Measurements from ENCODE around the gene CANX. TPM values are rescaled to one million over a fixed set of nuclear protein-coding genes. Genes with fewer than 3 reads are reported as not detected.

Gene CANX
- polyA plus RNA-seq, 2 of the 4 experiments (the other 2 are of a cell fraction): 433 to 1,000 TPM

DNA sequence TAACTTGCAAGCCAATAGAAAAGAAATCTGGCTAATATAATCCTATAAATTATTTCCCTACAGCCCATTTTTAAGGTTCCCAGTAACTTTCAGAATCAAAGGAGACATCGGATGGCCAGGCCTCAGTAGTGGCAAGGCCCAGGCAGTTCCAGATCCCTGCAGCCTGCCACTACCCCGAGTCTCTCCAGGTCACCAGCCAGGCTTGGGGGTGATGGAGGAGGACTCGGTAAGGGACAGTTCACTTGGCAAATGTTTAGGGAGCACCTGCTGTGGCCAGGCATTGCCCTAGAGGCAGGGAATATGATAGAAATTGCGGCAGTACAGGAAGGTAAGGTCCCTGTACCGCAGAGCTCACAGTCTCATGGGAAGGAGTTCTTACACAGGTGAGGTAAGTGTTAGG is 79.8 kb downstream of the CANX start:
- H3K4me2 ChIP-seq: no peak overlapping the region
- H3K9me3 ChIP-seq: no peaks in the 10 kb centered on the region
- no peak overlapping the region for H3K4me3 ChIP-seq
- TF ChIP-seq KDM1A (IDR thresholded peaks at IDR 0.05; ENCODE audit: low read depth): no peak
- no peak for TF ChIP-seq HOXA7 (CRISPR knock-in tag; IDR thresholded peaks at IDR 0.05)
- TF ChIP-seq ZC3H11A (IDR thresholded peaks at IDR 0.05): no peak
- 86% methylated on average over 5 of the region's 5 CpGs for WGBS (ENCODE audit: missing lambda C conversion rate)
- no peaks in the 10 kb centered on the region for H3K4me1 ChIP-seq
- FAIRE-seq (no peak), ATAC-seq (no peak), DNase-seq (ENCODE audit: low read depth in 1 of 2, low spot score in 1 of 2) (no peak)
- POLR2A ChIA-PET: no interaction called here
- CTCF ChIA-PET: interaction anchor here (1.7 to 9.3 kb wide), 3 partner anchors 15 to 23 kb away, joined by 9 to 68 read pairs (median 24); partner anchors contain the start of gene LTC4S
- H3K27ac ChIP-seq: no peak overlapping the region

DNA sequence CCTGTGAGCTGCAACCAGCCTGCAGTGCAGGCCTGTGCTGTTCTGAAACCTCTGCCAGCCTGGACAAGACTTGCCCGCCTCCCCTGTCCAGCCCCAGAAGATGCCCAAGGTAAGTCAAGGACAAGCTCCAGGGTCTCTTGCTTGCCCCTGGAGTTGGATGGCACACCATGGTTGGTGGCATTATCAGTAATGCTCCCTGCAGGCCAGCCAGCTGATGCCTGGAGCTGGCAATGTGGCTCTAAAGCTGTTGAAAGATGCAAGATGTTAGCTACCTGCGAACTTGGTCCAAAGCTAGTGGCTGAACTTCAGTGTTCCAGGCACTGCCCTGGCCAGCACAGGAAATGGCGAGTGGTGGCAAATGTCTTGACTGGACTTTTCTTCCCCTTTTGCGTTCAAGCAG is 81.1 kb downstream of the CANX start:
- no peaks in the 10 kb centered on the region for H3K4me1 ChIP-seq
- H3K4me3 ChIP-seq: no peak overlapping the region
- ATAC-seq: no peak
- H3K9me3 ChIP-seq: no peaks in the 10 kb centered on the region
- no peak for FAIRE-seq
- no peak overlapping the region for H3K4me2 ChIP-seq
- CTCF ChIA-PET: interaction anchor here (1.6 to 9.3 kb wide), 4 partner anchors 11 to 22 kb away, joined by 8 to 68 read pairs (median 16); partner anchors contain the start of gene LTC4S
- POLR2A ChIA-PET: no interaction called here
- H3K27ac ChIP-seq: no peak overlapping the region
- WGBS (ENCODE audit: missing lambda C conversion rate): 98% methylated on average over 4 of the region's 4 CpGs
- DNase-seq (ENCODE audit: low read depth in 1 of 2, low spot score in 1 of 2): no peak
- TF ChIP-seq SMC3 (IDR thresholded peaks at IDR 0.05) (no peak), EP300 (IDR thresholded peaks at IDR 0.05) (no peak), EHF (CRISPR knock-in tag; IDR thresholded peaks at IDR 0.05) (no peak), CHD4 (IDR thresholded peaks at IDR 0.05; ENCODE audit: borderline replicate concordance) (no peak), RCOR1 (IDR thresholded peaks at IDR 0.05; ENCODE audit: low read depth, low read length) (no peak), ESRRA (IDR thresholded peaks at IDR 0.05; ENCODE audit: borderline replicate concordance, low read length) (no peak), SREBF2 (IDR thresholded peaks at IDR 0.05) (no peak), EHMT2 (IDR thresholded peaks at IDR 0.05; ENCODE audit: low read depth) (no peak), ZFP36 (IDR thresholded peaks at IDR 0.05; ENCODE audit: borderline replicate concordance, partially characterized antibody) (no peak), E2F6 (IDR thresholded peaks at IDR 0.05; ENCODE audit: borderline replicate concordance, low read depth) (no peak), ZSCAN20 (CRISPR knock-in tag; IDR thresholded peaks at IDR 0.05) (no peak), MAFK (IDR thresholded peaks at IDR 0.05; ENCODE audit: partially characterized antibody) (no peak), RFX5 (IDR thresholded peaks at IDR 0.05) (no peak), TFCP2L1 (CRISPR knock-in tag; IDR thresholded peaks at IDR 0.05) (no peak), NFE2L2 (conservative IDR thresholded peaks at IDR 0.05; ENCODE audit: low read length) (no peak), MYC (IDR thresholded peaks at IDR 0.05; ENCODE audit: borderline replicate concordance, low read length) (no peak), PHF8 (IDR thresholded peaks at IDR 0.05; ENCODE audit: borderline replicate concordance, low read depth) (no peak)
- TF ChIP-seq, protein P1, sequence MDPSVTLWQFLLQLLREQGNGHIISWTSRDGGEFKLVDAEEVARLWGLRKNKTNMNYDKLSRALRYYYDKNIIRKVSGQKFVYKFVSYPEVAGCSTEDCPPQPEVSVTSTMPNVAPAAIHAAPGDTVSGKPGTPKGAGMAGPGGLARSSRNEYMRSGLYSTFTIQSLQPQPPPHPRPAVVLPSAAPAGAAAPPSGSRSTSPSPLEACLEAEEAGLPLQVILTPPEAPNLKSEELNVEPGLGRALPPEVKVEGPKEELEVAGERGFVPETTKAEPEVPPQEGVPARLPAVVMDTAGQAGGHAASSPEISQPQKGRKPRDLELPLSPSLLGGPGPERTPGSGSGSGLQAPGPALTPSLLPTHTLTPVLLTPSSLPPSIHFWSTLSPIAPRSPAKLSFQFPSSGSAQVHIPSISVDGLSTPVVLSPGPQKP (IDR thresholded peaks at IDR 0.05; ENCODE audit: low read depth, low read length): no peak
- TF ChIP-seq, protein P2, sequence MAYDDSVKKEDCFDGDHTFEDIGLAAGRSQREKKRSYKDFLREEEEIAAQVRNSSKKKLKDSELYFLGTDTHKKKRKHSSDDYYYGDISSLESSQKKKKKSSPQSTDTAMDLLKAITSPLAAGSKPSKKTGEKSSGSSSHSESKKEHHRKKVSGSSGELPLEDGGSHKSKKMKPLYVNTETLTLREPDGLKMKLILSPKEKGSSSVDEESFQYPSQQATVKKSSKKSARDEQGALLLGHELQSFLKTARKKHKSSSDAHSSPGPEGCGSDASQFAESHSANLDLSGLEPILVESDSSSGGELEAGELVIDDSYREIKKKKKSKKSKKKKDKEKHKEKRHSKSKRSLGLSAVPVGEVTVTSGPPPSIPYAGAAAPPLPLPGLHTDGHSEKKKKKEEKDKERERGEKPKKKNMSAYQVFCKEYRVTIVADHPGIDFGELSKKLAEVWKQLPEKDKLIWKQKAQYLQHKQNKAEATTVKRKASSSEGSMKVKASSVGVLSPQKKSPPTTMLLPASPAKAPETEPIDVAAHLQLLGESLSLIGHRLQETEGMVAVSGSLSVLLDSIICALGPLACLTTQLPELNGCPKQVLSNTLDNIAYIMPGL (CRISPR knock-in tag; IDR thresholded peaks at IDR 0.05; ENCODE audit: borderline replicate concordance): no peak
- TF ChIP-seq, protein P3, sequence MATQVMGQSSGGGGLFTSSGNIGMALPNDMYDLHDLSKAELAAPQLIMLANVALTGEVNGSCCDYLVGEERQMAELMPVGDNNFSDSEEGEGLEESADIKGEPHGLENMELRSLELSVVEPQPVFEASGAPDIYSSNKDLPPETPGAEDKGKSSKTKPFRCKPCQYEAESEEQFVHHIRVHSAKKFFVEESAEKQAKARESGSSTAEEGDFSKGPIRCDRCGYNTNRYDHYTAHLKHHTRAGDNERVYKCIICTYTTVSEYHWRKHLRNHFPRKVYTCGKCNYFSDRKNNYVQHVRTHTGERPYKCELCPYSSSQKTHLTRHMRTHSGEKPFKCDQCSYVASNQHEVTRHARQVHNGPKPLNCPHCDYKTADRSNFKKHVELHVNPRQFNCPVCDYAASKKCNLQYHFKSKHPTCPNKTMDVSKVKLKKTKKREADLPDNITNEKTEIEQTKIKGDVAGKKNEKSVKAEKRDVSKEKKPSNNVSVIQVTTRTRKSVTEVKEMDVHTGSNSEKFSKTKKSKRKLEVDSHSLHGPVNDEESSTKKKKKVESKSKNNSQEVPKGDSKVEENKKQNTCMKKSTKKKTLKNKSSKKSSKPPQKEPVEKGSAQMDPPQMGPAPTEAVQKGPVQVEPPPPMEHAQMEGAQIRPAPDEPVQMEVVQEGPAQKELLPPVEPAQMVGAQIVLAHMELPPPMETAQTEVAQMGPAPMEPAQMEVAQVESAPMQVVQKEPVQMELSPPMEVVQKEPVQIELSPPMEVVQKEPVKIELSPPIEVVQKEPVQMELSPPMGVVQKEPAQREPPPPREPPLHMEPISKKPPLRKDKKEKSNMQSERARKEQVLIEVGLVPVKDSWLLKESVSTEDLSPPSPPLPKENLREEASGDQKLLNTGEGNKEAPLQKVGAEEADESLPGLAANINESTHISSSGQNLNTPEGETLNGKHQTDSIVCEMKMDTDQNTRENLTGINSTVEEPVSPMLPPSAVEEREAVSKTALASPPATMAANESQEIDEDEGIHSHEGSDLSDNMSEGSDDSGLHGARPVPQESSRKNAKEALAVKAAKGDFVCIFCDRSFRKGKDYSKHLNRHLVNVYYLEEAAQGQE (IDR thresholded peaks at IDR 0.05): no peak
